ENCODE results near the gene KCNMB1.
A peak's percentile ranks its signal among the peaks of the same experiment; 100 is the strongest.

KCNMB1 gene

GRCh38 chr5:170408877-170409660, 19.9 kb upstream of the KCNMB1 start:
- Histone ChIP-seq H3K27me3 (no peaks in the 10 kb centered on the region), H3K9me3 (no peaks in the 10 kb centered on the region), H3K4me3 (ENCODE audit: low read depth in 1 of 2, low read length in 1 of 2) (no peak overlapping the region), H3K36me3 (no peaks in the 10 kb centered on the region), H3K4me1 (ENCODE audit: control insufficient read depth in 1 of 2, insufficient read depth in 1 of 2, low read depth in 1 of 2, low read length in 1 of 2) (peaks cover 0 to 9% of the 10 kb centered on the region in 2 experiments), H3K27ac (no peak overlapping the region)
- no peak for TF ChIP-seq CTCF (IDR thresholded peaks at IDR 0.05)

GRCh38 chr5:170408226-170408625, 19.1 kb upstream of the KCNMB1 start:
- no peak for TF ChIP-seq CTCF (IDR thresholded peaks at IDR 0.05)
- no peak overlapping the region for H3K4me3 ChIP-seq (ENCODE audit: low read depth in 1 of 2, low read length in 1 of 2)
- H3K9me3 ChIP-seq = no peaks in the 10 kb centered on the region
- H3K4me1 ChIP-seq (ENCODE audit: control insufficient read depth in 1 of 2, insufficient read depth in 1 of 2, low read depth in 1 of 2, low read length in 1 of 2) = peaks cover 0 to 9% of the 10 kb centered on the region in 2 experiments
- no peak overlapping the region for H3K27ac ChIP-seq
- H3K27me3 ChIP-seq = no peaks in the 10 kb centered on the region
- no peaks in the 10 kb centered on the region for H3K36me3 ChIP-seq

DNA sequence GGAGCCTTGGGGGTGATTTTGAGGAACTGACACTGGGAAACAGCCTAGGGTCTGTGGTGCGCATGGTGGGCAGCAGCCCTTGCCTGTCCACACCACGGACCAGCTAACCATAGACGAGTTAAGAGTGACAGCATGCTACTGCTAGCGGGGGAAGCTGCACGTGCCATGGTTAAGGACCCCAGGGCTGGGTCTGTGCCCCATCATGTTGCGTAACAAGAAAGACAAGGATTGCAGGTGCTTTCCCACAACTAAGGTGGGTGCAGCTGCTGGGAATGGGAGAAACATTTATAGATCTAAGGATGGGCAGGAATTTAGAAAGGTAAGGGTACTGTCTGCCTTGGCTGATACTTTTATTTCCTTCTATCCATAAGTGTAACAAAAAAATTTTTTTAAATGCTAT, 17.9 kb upstream of the KCNMB1 start:
- Histone ChIP-seq H3K4me1 (ENCODE audit: control insufficient read depth in 1 of 2, insufficient read depth in 1 of 2, low read depth in 1 of 2, low read length in 1 of 2) (peaks cover 0 to 9% of the 10 kb centered on the region in 2 experiments), H3K27me3 (no peaks in the 10 kb centered on the region), H3K27ac (no peak overlapping the region), H3K4me3 (ENCODE audit: low read depth in 1 of 2, low read length in 1 of 2) (no peak overlapping the region), H3K36me3 (no peaks in the 10 kb centered on the region), H3K9me3 (no peaks in the 10 kb centered on the region)
- TF ChIP-seq CTCF (IDR thresholded peaks at IDR 0.05) = no peak

- no peak overlapping the region for H3K4me3 ChIP-seq (ENCODE audit: low read depth in 1 of 2, low read length in 1 of 2)
- H3K27me3 ChIP-seq = no peaks in the 10 kb centered on the region
- TF ChIP-seq CTCF (IDR thresholded peaks at IDR 0.05) = no peak
- peak overlapping the region; percentile 25 for H3K27ac ChIP-seq
- H3K36me3 ChIP-seq = no peaks in the 10 kb centered on the region
- H3K4me1 ChIP-seq (ENCODE audit: control insufficient read depth in 1 of 2, insufficient read depth in 1 of 2, low read depth in 1 of 2, low read length in 1 of 2) = peaks cover 0 to 9% of the 10 kb centered on the region in 2 experiments
- H3K9me3 ChIP-seq = no peaks in the 10 kb centered on the region
Measured at GRCh38 chr5:170405817-170406216, 16.6 kb upstream of the KCNMB1 start.

GRCh38 chr5:170404398-170404797, 15.2 kb upstream of the KCNMB1 start:
- H3K27ac ChIP-seq = no peak overlapping the region
- no peak for TF ChIP-seq CTCF (IDR thresholded peaks at IDR 0.05)
- H3K9me3 ChIP-seq = no peaks in the 10 kb centered on the region
- no peak overlapping the region for H3K4me3 ChIP-seq (ENCODE audit: low read depth in 1 of 2, low read length in 1 of 2)
- H3K36me3 ChIP-seq = no peaks in the 10 kb centered on the region
- no peaks in the 10 kb centered on the region for H3K27me3 ChIP-seq
- H3K4me1 ChIP-seq (ENCODE audit: control insufficient read depth in 1 of 2, insufficient read depth in 1 of 2, low read depth in 1 of 2, low read length in 1 of 2) = peaks cover 0 to 9% of the 10 kb centered on the region in 2 experiments
